IPS-18a (cell line): ENCODE results near the gene LRRK1.

Experiments
- H3K27ac ChIP-seq: one replicate; pipeline ENCODE4 v1.5.1; 2013; ENCODE audit warnings: low read length
- H3K27me3 ChIP-seq: one replicate; pipeline ENCODE4 v1.6.1; 2013; ENCODE audit warnings: mild to moderate bottlenecking, low read length; ENCODE audit not compliant: control insufficient read depth, insufficient read depth
- H3K36me3 ChIP-seq: one replicate; pipeline ENCODE4 v1.6.1; 2013; ENCODE audit warnings: low read depth, low read length; ENCODE audit not compliant: control insufficient read depth
- H3K4me1 ChIP-seq: one replicate; pipeline ENCODE4 v1.6.1; 2013; ENCODE audit warnings: low read depth, low read length; ENCODE audit not compliant: control insufficient read depth
- H3K4me3 ChIP-seq: one replicate; pipeline ENCODE4 v1.5.1; 2013; ENCODE audit warnings: low read length
- H3K9ac ChIP-seq: one replicate; pipeline ENCODE4 v1.6.1; 2013; ENCODE audit warnings: mild to moderate bottlenecking, low read length, moderate library complexity
- H3K9me3 ChIP-seq: one replicate; pipeline ENCODE4 v1.6.1; 2013; ENCODE audit warnings: low read depth, low read length; ENCODE audit not compliant: control insufficient read depth

Gene LRRK1

GRCh38 chr15:101031213-101031612, 112.1 kb downstream of the LRRK1 start:
- Histone ChIP-seq H3K9ac (no peak overlapping the region), H3K4me1 (no peaks in the 10 kb centered on the region), H3K27ac (no peak overlapping the region), H3K27me3 (no peaks in the 10 kb centered on the region), H3K9me3 (no peaks in the 10 kb centered on the region), H3K4me3 (no peak overlapping the region), H3K36me3 (no peaks in the 10 kb centered on the region)

GRCh38 chr15:101033801-101034200, 114.6 kb downstream of the LRRK1 start:
- Histone ChIP-seq H3K9ac (no peak overlapping the region), H3K4me3 (no peak overlapping the region), H3K36me3 (no peaks in the 10 kb centered on the region), H3K9me3 (no peaks in the 10 kb centered on the region), H3K27ac (no peak overlapping the region), H3K27me3 (no peaks in the 10 kb centered on the region), H3K4me1 (no peaks in the 10 kb centered on the region)

GRCh38 chr15:101035611-101036010, 116.5 kb downstream of the LRRK1 start:
- no peaks in the 10 kb centered on the region for H3K27me3 ChIP-seq
- H3K4me1 ChIP-seq, result no peaks in the 10 kb centered on the region
- no peak overlapping the region for H3K9ac ChIP-seq
- no peaks in the 10 kb centered on the region for H3K9me3 ChIP-seq
- H3K36me3 ChIP-seq, result no peaks in the 10 kb centered on the region
- no peak overlapping the region for H3K27ac ChIP-seq
- no peak overlapping the region for H3K4me3 ChIP-seq

- H3K27ac ChIP-seq, result no peak overlapping the region
- H3K9ac ChIP-seq, result no peak overlapping the region
- H3K27me3 ChIP-seq, result no peaks in the 10 kb centered on the region
- no peaks in the 10 kb centered on the region for H3K9me3 ChIP-seq
- H3K36me3 ChIP-seq, result no peaks in the 10 kb centered on the region
- no peaks in the 10 kb centered on the region for H3K4me1 ChIP-seq
- no peak overlapping the region for H3K4me3 ChIP-seq
These were observed 117.0 kb downstream of the LRRK1 start for GRCh38 chr15:101036189-101036588.

GRCh38 chr15:101037090-101037830, 118.1 kb downstream of the LRRK1 start:
- Histone ChIP-seq H3K9ac (no peak overlapping the region), H3K36me3 (no peaks in the 10 kb centered on the region), H3K4me3 (no peak overlapping the region), H3K27ac (no peak overlapping the region), H3K4me1 (no peaks in the 10 kb centered on the region), H3K27me3 (no peaks in the 10 kb centered on the region), H3K9me3 (no peaks in the 10 kb centered on the region)

- Histone ChIP-seq H3K27me3 (no peaks in the 10 kb centered on the region), H3K27ac (no peak overlapping the region), H3K36me3 (no peaks in the 10 kb centered on the region), H3K9me3 (no peaks in the 10 kb centered on the region), H3K9ac (no peak overlapping the region), H3K4me1 (no peaks in the 10 kb centered on the region), H3K4me3 (no peak overlapping the region)
These were observed 119.3 kb downstream of the LRRK1 start for GRCh38 chr15:101038327-101039003.

- no peaks in the 10 kb centered on the region for H3K27me3 ChIP-seq
- H3K9me3 ChIP-seq, result no peaks in the 10 kb centered on the region
- no peak overlapping the region for H3K27ac ChIP-seq
- H3K4me1 ChIP-seq, result no peaks in the 10 kb centered on the region
- H3K4me3 ChIP-seq, result no peak overlapping the region
- H3K36me3 ChIP-seq, result no peaks in the 10 kb centered on the region
- no peak overlapping the region for H3K9ac ChIP-seq
These were observed 120.3 kb downstream of the LRRK1 start for GRCh38 chr15:101039461-101039860.

- Histone ChIP-seq H3K27ac (no peak overlapping the region), H3K36me3 (no peaks in the 10 kb centered on the region), H3K9me3 (no peaks in the 10 kb centered on the region), H3K9ac (no peak overlapping the region), H3K4me3 (no peak overlapping the region), H3K27me3 (peaks cover 18% of the 10 kb centered on the region), H3K4me1 (peaks cover 9% of the 10 kb centered on the region)
These were observed 123.2 kb downstream of the LRRK1 start for GRCh38 chr15:101042320-101042719.

GRCh38 chr15:101043011-101043410, 123.9 kb downstream of the LRRK1 start:
- Histone ChIP-seq H3K4me1 (peaks cover 16% of the 10 kb centered on the region), H3K9me3 (no peaks in the 10 kb centered on the region), H3K4me3 (no peak overlapping the region), H3K9ac (no peak overlapping the region), H3K36me3 (no peaks in the 10 kb centered on the region), H3K27me3 (peaks cover 23% of the 10 kb centered on the region), H3K27ac (no peak overlapping the region)

GRCh38 chr15:101043911-101044624, 124.9 kb downstream of the LRRK1 start:
- H3K27me3 ChIP-seq, result peaks cover 29% of the 10 kb centered on the region
- no peak overlapping the region for H3K27ac ChIP-seq
- no peak overlapping the region for H3K4me3 ChIP-seq
- H3K9me3 ChIP-seq, result no peaks in the 10 kb centered on the region
- H3K9ac ChIP-seq, result no peak overlapping the region
- H3K4me1 ChIP-seq, result peaks cover 23% of the 10 kb centered on the region
- no peaks in the 10 kb centered on the region for H3K36me3 ChIP-seq

GRCh38 chr15:101044625-101045235, 125.6 kb downstream of the LRRK1 start:
- peaks cover 23% of the 10 kb centered on the region for H3K4me1 ChIP-seq
- H3K27me3 ChIP-seq, result peaks cover 29% of the 10 kb centered on the region
- no peak overlapping the region for H3K4me3 ChIP-seq
- H3K9me3 ChIP-seq, result no peaks in the 10 kb centered on the region
- H3K36me3 ChIP-seq, result no peaks in the 10 kb centered on the region
- no peak overlapping the region for H3K27ac ChIP-seq
- H3K9ac ChIP-seq, result no peak overlapping the region
